ENCODE results near the gene KAT8.

- TF ChIP-seq CTCF (IDR thresholded peaks at IDR 0.05) (no peak), POLR2A (IDR thresholded peaks at IDR 0.05) (no peak)
Measured at GRCh38 chr16:31085411-31085810, 32.1 kb upstream of the KAT8 start.

Data from body of pancreas (tissue), 4 donors.